Left ventricle myocardium inferior (tissue), 1 donor: ENCODE measurements around the gene HS6ST3. TPM values are rescaled to one million over a fixed set of nuclear protein-coding genes. Genes with fewer than 3 reads are reported as not detected.

ENCODE experiments used
- DNase-seq: peaks from one replicate; pipeline ENCODE4 v3.0.0-alpha.2; 2020
- H3K27ac ChIP-seq: fragments of 200-600 bp; replicated peaks from 2 replicates; pipeline ENCODE4 v1.8.0; 2021
- H3K27me3 ChIP-seq: fragments of 200-600 bp; 2 replicates; pipeline ENCODE4 v1.8.0; 2021; ENCODE audit warnings: low read depth
- H3K36me3 ChIP-seq: fragments of 200-600 bp; 2 replicates; pipeline ENCODE4 v1.8.0; 2021
- H3K4me1 ChIP-seq: fragments of 200-600 bp; 2 replicates; pipeline ENCODE4 v1.8.0; 2021
- H3K4me3 ChIP-seq: fragments of 200-600 bp; 2 replicates; pipeline ENCODE4 v1.8.0; 2021; ENCODE audit warnings: mild to moderate bottlenecking, moderate library complexity
- H3K9me3 ChIP-seq: fragments of 200-600 bp; replicated peaks from 2 replicates; pipeline ENCODE4 v1.8.0; 2021
- CTCF ChIP-seq: fragments of 200-600 bp; IDR thresholded peaks from 2 replicates; pipeline ENCODE4 v1.8.0; 2021; ENCODE audit warnings: antibody characterized with exemption, mild to moderate bottlenecking, borderline replicate concordance
- intact Hi-C: fragments of 100-400 bp; cut with micrococcal nuclease; formaldehyde crosslinking; loops from one replicate; pipeline ENCODE4 v1.11.0; 2022
- total RNA-seq: library from RNA; stranded (reverse); fragmentation: NEBNext Ultra II Directional; extraction: Animal tissue kit (Norgen Biotek cat#: 25700); gene quantifications from one replicate; pipeline ENCODE4 v1.2.1, GENCODE V29; 2021
- donor health status: DM: no; HTN: yes; CAD: no; lungs with severe emphysema.

HS6ST3 gene
- total RNA-seq, 1 donor from 2014 or later, result 2.0 TPM

DNA sequence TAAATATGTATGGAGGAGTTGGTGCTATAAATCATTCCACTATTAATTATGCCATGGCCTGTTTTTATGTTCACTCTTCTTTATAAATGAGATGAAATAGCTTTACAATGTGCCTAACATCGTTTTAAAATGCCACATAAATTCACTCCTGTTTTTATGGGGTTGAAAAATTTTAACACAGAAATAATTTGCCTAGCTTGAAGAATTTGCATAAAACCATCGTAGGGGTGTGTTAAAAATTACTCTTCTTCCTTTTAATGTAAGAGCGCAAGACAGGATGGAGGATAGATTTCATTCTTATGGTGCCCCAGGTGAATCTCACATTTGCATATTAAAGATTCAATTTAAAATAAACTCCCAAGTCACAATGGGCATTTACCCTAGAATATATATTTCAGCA, 456.6 kb downstream of the HS6ST3 start:
- Histone ChIP-seq H3K4me3 (no peak overlapping the region), H3K27ac (no peak overlapping the region), H3K9me3 (no peaks in the 10 kb centered on the region), H3K4me1 (no peaks in the 10 kb centered on the region), H3K27me3 (no peaks in the 10 kb centered on the region), H3K36me3 (no peaks in the 10 kb centered on the region)
- intact Hi-C loops, result no loop called here
- DNase-seq, result no peak
- TF ChIP-seq CTCF, result no peak

DNA sequence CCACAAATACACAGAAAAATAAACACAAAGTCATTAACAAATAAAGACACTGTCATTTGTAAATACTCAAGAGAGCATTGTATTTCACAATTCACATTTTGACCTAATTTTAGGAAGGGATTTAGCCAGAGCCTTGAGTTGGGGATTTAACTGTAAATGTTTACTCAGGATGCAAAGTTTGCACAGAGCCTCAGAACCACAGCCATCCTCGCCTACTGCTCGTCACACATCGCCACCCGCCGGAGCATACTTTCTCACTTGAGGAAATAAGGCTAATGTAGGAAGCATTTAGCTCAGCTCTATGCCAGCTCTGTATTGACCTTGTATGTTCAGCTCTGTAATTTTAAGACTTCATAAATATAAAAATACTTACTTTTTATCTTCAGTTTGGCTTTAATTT, 461.6 kb downstream of the HS6ST3 start:
- no peaks in the 10 kb centered on the region for H3K36me3 ChIP-seq
- DNase-seq, result no peak
- H3K4me1 ChIP-seq, result no peaks in the 10 kb centered on the region
- H3K27ac ChIP-seq, result no peak overlapping the region
- no peaks in the 10 kb centered on the region for H3K27me3 ChIP-seq
- intact Hi-C loops, result no loop called here
- H3K4me3 ChIP-seq, result no peak overlapping the region
- no peaks in the 10 kb centered on the region for H3K9me3 ChIP-seq
- TF ChIP-seq CTCF, result no peak

DNA sequence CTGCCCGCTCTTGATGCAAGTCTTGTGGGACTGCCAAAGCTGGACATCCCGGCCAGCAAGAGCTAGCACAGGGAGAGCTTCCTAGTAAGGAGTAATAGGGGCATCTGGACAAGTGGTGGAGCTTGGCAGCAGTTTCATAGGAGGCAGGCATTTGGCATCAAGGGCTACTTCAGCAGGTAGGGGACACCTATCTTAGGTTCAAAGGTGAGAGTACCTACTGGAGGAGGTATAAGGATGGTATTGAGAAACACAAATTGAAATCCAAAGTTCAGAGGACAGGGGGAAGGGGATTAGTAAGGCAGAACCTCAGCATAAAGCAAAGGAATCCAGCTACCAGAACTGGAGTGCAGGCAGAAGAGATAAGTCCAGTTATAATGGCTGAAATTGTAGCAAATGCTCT, 462.7 kb downstream of the HS6ST3 start:
- H3K4me3 ChIP-seq, result no peak overlapping the region
- intact Hi-C loops, result no loop called here
- no peak for TF ChIP-seq CTCF
- no peaks in the 10 kb centered on the region for H3K4me1 ChIP-seq
- DNase-seq, result no peak
- H3K9me3 ChIP-seq, result no peaks in the 10 kb centered on the region
- H3K36me3 ChIP-seq, result no peaks in the 10 kb centered on the region
- H3K27ac ChIP-seq, result no peak overlapping the region
- no peaks in the 10 kb centered on the region for H3K27me3 ChIP-seq

GRCh38 chr13:96553796-96554195, 463.9 kb downstream of the HS6ST3 start:
- Histone ChIP-seq H3K36me3 (no peaks in the 10 kb centered on the region), H3K4me3 (no peak overlapping the region), H3K9me3 (no peaks in the 10 kb centered on the region), H3K4me1 (no peaks in the 10 kb centered on the region), H3K27me3 (no peaks in the 10 kb centered on the region), H3K27ac (no peak overlapping the region)
- DNase-seq, result no peak
- intact Hi-C loops, result no loop called here
- TF ChIP-seq CTCF, result no peak

DNA sequence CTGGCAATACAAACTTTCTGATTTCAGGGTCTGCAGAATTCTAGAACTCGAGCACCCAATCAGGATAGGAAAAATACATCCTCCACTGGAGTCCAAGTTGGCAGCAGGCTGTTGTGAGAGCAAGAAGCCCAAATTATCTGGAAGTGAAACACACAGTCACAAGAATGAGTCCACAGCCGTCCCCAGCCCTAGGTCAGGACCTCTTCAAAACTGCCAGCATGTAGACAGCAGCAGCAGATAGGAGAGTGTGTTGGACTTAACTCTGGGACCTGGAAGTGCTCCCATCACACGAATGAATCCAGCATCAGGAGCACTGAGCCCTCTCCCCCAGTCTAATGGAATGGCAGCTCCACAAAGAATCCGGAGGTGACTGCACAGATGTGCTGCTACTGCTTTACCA, 483.7 kb downstream of the HS6ST3 start:
- Histone ChIP-seq H3K27me3 (no peaks in the 10 kb centered on the region), H3K27ac (no peak overlapping the region), H3K4me1 (no peaks in the 10 kb centered on the region), H3K4me3 (no peak overlapping the region), H3K9me3 (no peaks in the 10 kb centered on the region), H3K36me3 (no peaks in the 10 kb centered on the region)
- TF ChIP-seq CTCF, result no peak
- no peak for DNase-seq
- intact Hi-C loops, result no loop called here
